GM10248 (cell line): ENCODE results near the gene POU3F1.
A peak's percentile ranks its signal among the peaks of the same experiment; 100 is the strongest.

Experiments used
- CTCF ChIA-PET: fragments of 300-600 bp; sonication (Branson Sonifier 250); formaldehyde crosslinking; extraction: SDS; loops from one replicate; lab custom pipeline; 2021; ENCODE audit warnings: antibody characterized with exemption; lab: Yijun Ruan, JAX
- POLR2A ChIA-PET: fragments of 350-650 bp; sonication (Branson Sonifier 250); formaldehyde crosslinking; extraction: SDS; loops from one replicate; lab custom pipeline; 2020; ENCODE audit warnings: antibody characterized with exemption; lab: Yijun Ruan, JAX
- DNase-seq: peaks from one replicate; pipeline ENCODE4 v3.0.0; 2012; ENCODE audit errors: extremely low spot score
- CTCF ChIP-seq: IDR thresholded peaks from 2 replicates; pipeline ENCODE4 v1.5.1; 2012; ENCODE audit warnings: mild to moderate bottlenecking, low read depth; ENCODE audit errors: extremely low read depth, missing control alignments, control extremely low read depth

The POU3F1 gene

GRCh38 chr1:38076038-38076437 is 29.4 kb upstream of the POU3F1 start:
- DNase-seq = no peak
- CTCF ChIA-PET = interaction anchor here (1.1 kb wide), 1 partner anchor 46 kb away, joined by 3 read pairs; no protein-coding TSS in a partner anchor
- no peak for TF ChIP-seq CTCF
- POLR2A ChIA-PET = no interaction called here

GRCh38 chr1:38075191-38075590 is 28.6 kb upstream of the POU3F1 start:
- no peak for DNase-seq
- ChIA-PET CTCF (interaction anchor here (6.9 kb wide), 1 partner anchor 14 kb away, joined by 68 read pairs; no protein-coding TSS in a partner anchor), POLR2A (no interaction called here)
- TF ChIP-seq CTCF = no peak

GRCh38 chr1:38074302-38074677 is 27.7 kb upstream of the POU3F1 start:
- no peak for DNase-seq
- TF ChIP-seq CTCF = no peak
- CTCF ChIA-PET = interaction anchor here (4.9 to 6.9 kb wide), 2 partner anchors 9 to 13 kb away, joined by 40 to 68 read pairs; no protein-coding TSS in a partner anchor
- POLR2A ChIA-PET = no interaction called here

- ChIA-PET POLR2A (no interaction called here), CTCF (interaction anchor here (1.3 to 6.9 kb wide), 4 partner anchors 10 to 403 kb away, joined by 3 to 68 read pairs (median 31); no protein-coding TSS in a partner anchor)
- no peak for DNase-seq
- TF ChIP-seq CTCF = no peak
Observed at GRCh38 chr1:38073534-38074301, 27.1 kb upstream of the POU3F1 start.

- no peak for TF ChIP-seq CTCF
- CTCF ChIA-PET = interaction anchor here (1.1 to 6.9 kb wide), 11 partner anchors 11 to 746 kb away, joined by 3 to 68 read pairs (median 4); partner anchors contain the start of gene SF3A3
- POLR2A ChIA-PET = interaction anchor here (0.5 kb wide), 1 partner anchor 586 kb away, joined by 3 read pairs; no protein-coding TSS in a partner anchor
- DNase-seq = no peak
Observed at GRCh38 chr1:38072858-38073257, 26.3 kb upstream of the POU3F1 start.

- ChIA-PET CTCF (interaction anchor here (0.6 to 6.9 kb wide), 19 partner anchors 11 to 747 kb away, joined by 3 to 68 read pairs (median 4); partner anchors contain the start of gene SF3A3), POLR2A (no interaction called here)
- peak; percentile 66 for DNase-seq
- TF ChIP-seq CTCF = peak; percentile 40
Observed at GRCh38 chr1:38071312-38072256, 25.0 kb upstream of the POU3F1 start.
